GM21528 (cell line): ENCODE results near the gene ANK3.

Source experiments
- ATAC-seq: cut with Tn5 transposase; IDR thresholded peaks from one replicate; pipeline ENCODE4 v1.9.1; 2021; ENCODE audit warnings: mild to moderate bottlenecking, moderate library complexity; ENCODE audit not compliant: unreplicated experiment, low FRiP score

ANK3 gene

GRCh38 chr10:60009276-60009675 lies 380.4 kb downstream of the ANK3 start:
- no peak for ATAC-seq

- ATAC-seq = no peak
These were observed 380.9 kb downstream of the ANK3 start for GRCh38 chr10:60008816-60009215.

- no peak for ATAC-seq
These were observed 383.6 kb downstream of the ANK3 start for GRCh38 chr10:60006062-60006461.

- ATAC-seq = no peak
These were observed 385.8 kb downstream of the ANK3 start for GRCh38 chr10:60003651-60004523.

- ATAC-seq = no peak
These were observed 388.9 kb downstream of the ANK3 start for GRCh38 chr10:60000747-60001146.

DNA sequence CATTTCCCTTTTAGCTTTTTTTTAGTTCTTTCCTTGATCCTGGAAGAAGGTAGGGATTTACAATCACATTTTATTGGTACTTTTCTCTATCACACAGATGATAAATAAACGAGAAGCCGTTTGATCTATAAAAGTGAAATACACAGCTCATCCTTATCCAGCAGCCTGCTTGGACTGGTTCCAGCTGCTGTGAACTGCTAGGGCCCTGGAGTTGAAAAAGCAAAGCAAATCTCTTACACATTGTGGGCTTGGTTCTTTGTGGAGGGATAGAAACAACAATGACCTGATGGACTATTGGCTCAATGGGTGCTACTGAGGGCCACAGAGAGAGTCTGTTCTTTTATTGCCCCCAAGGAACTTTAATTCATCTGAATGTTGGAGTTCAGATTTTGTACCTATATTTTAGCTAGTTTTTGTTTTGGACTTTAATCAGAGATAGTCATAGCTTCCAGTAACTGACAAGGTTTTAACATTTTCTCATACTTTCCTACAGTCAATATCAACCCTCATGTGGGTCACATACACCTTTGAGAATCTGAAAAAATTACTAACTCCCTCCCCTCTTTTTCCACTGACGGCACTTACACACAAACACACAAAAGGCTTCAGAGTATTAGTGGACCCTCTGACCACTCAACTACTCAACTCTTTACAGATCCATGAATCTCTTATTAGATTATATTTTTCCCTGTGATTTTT lies 391.7 kb downstream of the ANK3 start:
- no peak for ATAC-seq

- ATAC-seq = no peak
These were observed 393.8 kb downstream of the ANK3 start for GRCh38 chr10:59995862-59996261.

DNA sequence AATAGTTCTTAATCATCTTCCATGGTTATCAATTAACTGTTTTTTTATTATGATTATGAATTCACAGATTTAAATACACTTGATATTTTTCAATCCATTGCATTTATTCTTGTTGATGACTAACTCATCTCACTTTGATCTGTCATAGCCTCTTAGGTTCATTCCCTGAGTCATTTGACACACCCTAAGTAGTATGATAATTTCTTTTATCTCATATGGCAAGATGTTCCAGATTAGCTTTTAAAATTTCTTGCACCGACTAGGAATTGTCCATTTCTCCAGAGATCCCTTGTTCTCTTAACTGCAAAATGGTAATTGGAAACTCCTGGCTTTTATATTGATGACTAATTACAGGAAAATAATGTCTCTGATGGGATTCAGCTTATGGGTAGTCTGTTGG lies 395.7 kb downstream of the ANK3 start:
- ATAC-seq = no peak

GRCh38 chr10:59991661-59992060 lies 398.0 kb downstream of the ANK3 start:
- ATAC-seq = no peak

DNA sequence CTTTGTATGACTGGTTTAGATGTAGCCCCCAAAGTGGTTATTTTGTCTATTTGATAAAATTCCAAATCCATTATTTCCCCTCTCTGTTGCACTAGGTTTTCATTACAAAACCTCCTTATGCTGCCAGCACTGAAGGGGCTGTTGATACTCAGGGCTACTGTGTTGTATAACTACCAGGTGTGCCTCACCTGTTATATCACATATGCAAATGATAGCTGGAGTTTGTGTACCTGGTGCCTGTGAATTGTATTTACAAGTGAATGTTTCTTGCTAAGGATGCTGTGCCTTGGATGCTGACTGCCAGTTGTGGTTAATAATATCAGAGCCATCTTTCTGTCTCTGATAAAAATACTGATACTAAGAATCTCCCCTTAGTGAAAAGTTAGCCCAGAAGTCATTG lies 398.6 kb downstream of the ANK3 start:
- ATAC-seq = no peak

DNA sequence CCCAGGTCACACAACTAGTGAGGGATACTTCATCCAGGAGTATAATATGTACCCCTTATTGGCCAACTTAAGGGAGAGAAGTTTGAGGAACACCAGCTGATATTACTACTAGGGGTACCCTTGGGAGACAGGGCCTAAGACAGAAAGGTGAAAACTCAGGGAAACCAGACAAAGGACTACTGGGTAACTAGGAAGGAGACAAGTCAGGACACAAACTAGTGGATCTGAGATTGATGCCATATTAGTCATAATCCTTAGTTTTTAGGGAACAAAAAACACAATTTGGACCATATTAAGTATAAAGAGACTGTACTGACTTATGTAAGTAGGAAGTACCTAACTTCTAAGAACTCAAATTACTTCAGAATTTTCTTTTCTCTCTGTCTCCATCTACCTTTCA lies 404.0 kb downstream of the ANK3 start:
- no peak for ATAC-seq

GRCh38 chr10:59984415-59984814 lies 405.3 kb downstream of the ANK3 start:
- no peak for ATAC-seq

DNA sequence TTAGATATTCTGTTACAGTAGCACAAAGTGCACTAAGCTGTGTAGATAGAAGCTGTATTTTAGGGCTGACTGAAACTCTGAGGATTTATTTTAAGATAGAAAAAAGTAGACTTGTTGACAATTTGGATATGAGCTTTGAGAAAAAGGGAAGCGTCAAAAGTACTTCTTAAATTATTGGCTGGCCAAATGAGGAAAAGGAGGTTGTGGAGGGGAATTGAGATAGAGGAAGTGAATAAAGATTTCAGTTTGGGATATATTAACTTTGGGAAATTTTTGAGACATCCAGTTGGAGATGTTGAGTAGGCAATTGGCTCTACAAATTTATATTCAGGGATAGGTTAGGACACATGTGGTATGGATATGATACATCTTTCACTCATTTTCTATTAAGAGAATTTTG lies 409.3 kb downstream of the ANK3 start:
- ATAC-seq = no peak

DNA sequence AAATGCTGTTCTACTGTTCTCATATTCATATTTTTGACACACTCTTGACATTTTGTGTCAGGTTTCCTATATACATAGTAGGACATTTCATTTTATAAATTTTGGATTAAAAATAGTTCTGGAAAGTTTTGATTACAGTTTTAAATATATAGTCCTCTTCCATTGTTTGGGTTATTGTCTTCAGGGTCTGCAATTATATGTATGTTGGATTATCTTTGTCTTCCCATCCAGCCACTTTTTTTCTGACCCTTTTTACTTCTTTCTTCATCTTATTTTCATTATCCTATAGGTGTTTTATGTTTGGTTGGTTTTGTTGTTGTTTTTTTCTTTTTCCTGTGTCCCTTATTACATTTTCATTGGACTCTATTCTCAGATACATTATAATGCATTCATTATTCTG lies 412.2 kb downstream of the ANK3 start:
- ATAC-seq = no peak

DNA sequence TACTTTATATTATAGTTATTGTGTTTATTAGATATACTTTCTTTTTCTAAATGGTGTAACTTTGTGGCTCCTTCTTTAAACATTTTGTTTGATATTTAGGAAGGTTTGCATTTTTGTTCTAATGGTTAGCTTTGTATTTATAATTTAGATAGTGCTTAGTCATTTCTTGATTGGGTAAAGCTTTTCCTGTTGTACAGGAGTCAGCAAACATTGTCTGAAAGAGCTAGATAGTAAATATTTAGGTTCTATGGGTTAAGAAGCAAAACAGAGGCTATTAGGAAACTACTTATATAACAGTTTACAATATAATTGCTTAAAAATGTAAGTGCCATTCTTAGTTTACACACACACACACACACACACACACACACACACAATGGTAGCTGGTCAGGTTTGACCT lies 412.8 kb downstream of the ANK3 start:
- ATAC-seq = no peak
